NCI-H2029 treated with DMSO at 0.1 percent for 48 hours (cell line): Measurements from ENCODE around the gene ISOC2.
A peak's percentile ranks its signal among the peaks of the same experiment; 100 is the strongest.

Source experiments
- DNase-seq: peaks from one replicate; lab custom pipeline; 2025; lab: John Stamatoyannopoulos, UW

The ISOC2 gene

GRCh38 chr19:55489711-55490477 is 28.5 kb upstream of the ISOC2 start:
- no peak for DNase-seq

- DNase-seq: no peak
Measured at GRCh38 chr19:55488986-55489710, 27.7 kb upstream of the ISOC2 start.

GRCh38 chr19:55487924-55488687 is 26.7 kb upstream of the ISOC2 start, which contains the start of gene SSC5D:
TSS of gene SSC5D (plus strand) at chr19:55488436. CDS start at chr19:55488590, 154 bp downstream.
- no peak for DNase-seq

- no peak for DNase-seq
Measured at GRCh38 chr19:55486971-55487923, 25.8 kb upstream of the ISOC2 start.

GRCh38 chr19:55486043-55486970 is 24.9 kb upstream of the ISOC2 start:
- DNase-seq: no peak

GRCh38 chr19:55485439-55486011 is 24.1 kb upstream of the ISOC2 start:
- DNase-seq: no peak

GRCh38 chr19:55484593-55485438 is 23.4 kb upstream of the ISOC2 start, which contains the start of gene NAT14:
TSS of gene NAT14 (plus strand) at chr19:55485188. CDS start at chr19:55485709, 521 bp downstream.
- peak; percentile 17 for DNase-seq

GRCh38 chr19:55483706-55484592 is 22.5 kb upstream of the ISOC2 start:
- no peak for DNase-seq

- no peak for DNase-seq
Measured at GRCh38 chr19:55482967-55483705, 21.7 kb upstream of the ISOC2 start.

- DNase-seq: no peak
Measured at GRCh38 chr19:55482156-55482961, 20.9 kb upstream of the ISOC2 start.

GRCh38 chr19:55481794-55482155 is 20.3 kb upstream of the ISOC2 start:
- DNase-seq: no peak

GRCh38 chr19:55481148-55481793 is 19.8 kb upstream of the ISOC2 start:
- DNase-seq: no peak

GRCh38 chr19:55479451-55480230 is 18.2 kb upstream of the ISOC2 start:
- no peak for DNase-seq

GRCh38 chr19:55479045-55479444 is 17.6 kb upstream of the ISOC2 start:
- DNase-seq: no peak

GRCh38 chr19:55478364-55478763 is 16.9 kb upstream of the ISOC2 start:
- DNase-seq: no peak
